SKM-1 (cell line): Measurements from ENCODE around the gene CCDC77.
"Not testable (repeated sequence)": the region's sequence is repeated elsewhere in the genome, so short reads cannot be mapped to it uniquely, and the experiment has no call there.

ENCODE experiments used
- DNase-seq: peaks from one replicate; lab custom pipeline; 2025; ENCODE audit not compliant: unreplicated experiment; lab: John Stamatoyannopoulos, UW

CCDC77 gene

GRCh38 chr12:401235-402028 is at the start of gene CCDC77:
Gene CCDC77, plus strand, starts transcription at chr12:401644. Its CDS starts 7,740 bp downstream, at chr12:409384.
- DNase-seq, result no peak

GRCh38 chr12:356276-356988 is 45.0 kb upstream of the CCDC77 start:
- DNase-seq, result no peak

- DNase-seq, result no peak
Measured at GRCh38 chr12:359091-359490, 42.4 kb upstream of the CCDC77 start.

- no peak for DNase-seq
Measured at GRCh38 chr12:366820-367219, 34.6 kb upstream of the CCDC77 start.

GRCh38 chr12:367972-368371 is 33.5 kb upstream of the CCDC77 start:
- no peak for DNase-seq

- not testable (repeated sequence) for DNase-seq
Measured at GRCh38 chr12:370739-371485, 30.5 kb upstream of the CCDC77 start.

GRCh38 chr12:386651-387050 is 14.8 kb upstream of the CCDC77 start:
- DNase-seq, result no peak

- DNase-seq, result no peak
Measured at GRCh38 chr12:388012-388411, 13.4 kb upstream of the CCDC77 start.

- no peak for DNase-seq
Measured at GRCh38 chr12:388541-389141, 12.8 kb upstream of the CCDC77 start.

- no peak for DNase-seq
Measured at GRCh38 chr12:389142-390096, 12.0 kb upstream of the CCDC77 start, which contains the start of gene KDM5A. Gene KDM5A, minus strand, starts transcription at chr12:389320. Its CDS starts 229 bp downstream, at chr12:389091.

GRCh38 chr12:400828-401227 is 616 bp upstream of the CCDC77 start:
- DNase-seq, result no peak

GRCh38 chr12:402029-402389 is 565 bp downstream of the CCDC77 start:
- no peak for DNase-seq

- no peak for DNase-seq
Measured at GRCh38 chr12:414859-415258, 13.4 kb downstream of the CCDC77 start.

GRCh38 chr12:418432-418831 is 17.0 kb downstream of the CCDC77 start:
- DNase-seq, result no peak

GRCh38 chr12:422526-422925 is 21.1 kb downstream of the CCDC77 start:
- DNase-seq, result no peak

GRCh38 chr12:435737-436136 is 34.3 kb downstream of the CCDC77 start:
- DNase-seq, result not testable (repeated sequence)

- no peak for DNase-seq
Measured at GRCh38 chr12:442235-442884, 40.9 kb downstream of the CCDC77 start.

- DNase-seq, result no peak
Measured at GRCh38 chr12:447141-447540, 45.7 kb downstream of the CCDC77 start.

- no peak for DNase-seq
Measured at GRCh38 chr12:449203-449602, 47.8 kb downstream of the CCDC77 start.

- DNase-seq, result no peak
Measured at GRCh38 chr12:450438-450837, 49.0 kb downstream of the CCDC77 start.
